22Rv1 (cell line): ENCODE measurements around the gene GUCY2D.
A peak's percentile ranks its signal among the peaks of the same experiment; 100 is the strongest.

Source experiments
- H3K27ac ChIP-seq: fragments of 450-650 bp; 2 replicates; pipeline ENCODE4 v1.5.1; 2017
- ZFX ChIP-seq: fragments of 450-650 bp; IDR thresholded peaks from 2 replicates; pipeline ENCODE4 v1.6.1; 2017; ENCODE audit warnings: antibody characterized with exemption, borderline replicate concordance
- TF ChIP-seq, protein P1 (sequence below): fragments of 450-650 bp; IDR thresholded peaks from 2 replicates; pipeline ENCODE4 v1.5.1; 2017; ENCODE audit warnings: mild to moderate bottlenecking

The GUCY2D gene

DNA sequence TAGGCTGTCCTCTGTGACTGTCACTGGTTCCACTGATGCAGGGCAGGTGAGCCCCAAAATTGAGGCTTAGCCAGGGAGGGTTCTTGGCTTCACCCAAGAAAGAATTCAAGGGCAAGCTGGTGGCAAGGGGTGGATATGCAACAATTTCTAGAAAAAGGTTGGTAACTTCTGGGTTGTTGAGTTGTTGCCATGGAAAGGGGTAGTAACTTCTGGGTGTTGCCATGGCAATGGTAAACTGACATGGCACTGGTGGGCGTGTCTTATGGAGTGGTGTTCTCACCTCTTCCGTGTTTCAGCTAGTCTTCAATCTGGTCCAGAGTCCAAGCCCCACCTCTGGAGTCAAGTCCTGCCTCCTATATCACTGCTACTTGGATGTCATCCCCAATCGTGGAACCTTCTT lies 9.5 kb upstream of the GUCY2D start:
- no peak overlapping the region for H3K27ac ChIP-seq

DNA sequence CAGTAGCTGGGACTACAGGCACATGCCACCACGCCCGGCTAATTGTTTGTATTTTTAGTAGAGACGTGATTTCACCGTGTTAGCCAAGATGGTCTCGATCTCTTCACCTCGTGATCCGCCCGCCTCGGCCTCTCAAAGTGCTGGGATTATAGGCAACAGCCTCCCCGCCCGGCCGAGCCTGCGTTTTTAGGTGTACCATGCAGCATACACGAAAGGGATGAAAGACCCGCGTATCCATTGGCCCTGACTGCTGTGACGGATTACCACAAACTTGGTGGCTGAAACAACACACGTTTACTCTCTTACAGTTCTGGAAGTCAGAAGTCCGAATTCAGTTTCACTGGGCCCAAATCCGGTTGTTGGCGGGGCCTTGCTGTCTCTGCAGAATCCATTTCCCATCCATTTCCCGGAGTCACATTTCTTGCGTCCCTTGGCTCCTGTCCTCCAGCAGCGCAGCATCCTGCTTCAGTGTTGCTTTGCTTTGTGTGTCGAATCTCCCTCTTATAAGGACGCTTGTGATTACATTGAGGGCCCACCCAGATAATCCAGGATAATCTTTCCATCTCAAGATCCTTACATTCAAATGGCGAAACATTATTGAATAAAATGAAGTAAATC lies 8.3 kb upstream of the GUCY2D start:
- TF ChIP-seq ZFX = no peak
- TF ChIP-seq, protein P1, sequence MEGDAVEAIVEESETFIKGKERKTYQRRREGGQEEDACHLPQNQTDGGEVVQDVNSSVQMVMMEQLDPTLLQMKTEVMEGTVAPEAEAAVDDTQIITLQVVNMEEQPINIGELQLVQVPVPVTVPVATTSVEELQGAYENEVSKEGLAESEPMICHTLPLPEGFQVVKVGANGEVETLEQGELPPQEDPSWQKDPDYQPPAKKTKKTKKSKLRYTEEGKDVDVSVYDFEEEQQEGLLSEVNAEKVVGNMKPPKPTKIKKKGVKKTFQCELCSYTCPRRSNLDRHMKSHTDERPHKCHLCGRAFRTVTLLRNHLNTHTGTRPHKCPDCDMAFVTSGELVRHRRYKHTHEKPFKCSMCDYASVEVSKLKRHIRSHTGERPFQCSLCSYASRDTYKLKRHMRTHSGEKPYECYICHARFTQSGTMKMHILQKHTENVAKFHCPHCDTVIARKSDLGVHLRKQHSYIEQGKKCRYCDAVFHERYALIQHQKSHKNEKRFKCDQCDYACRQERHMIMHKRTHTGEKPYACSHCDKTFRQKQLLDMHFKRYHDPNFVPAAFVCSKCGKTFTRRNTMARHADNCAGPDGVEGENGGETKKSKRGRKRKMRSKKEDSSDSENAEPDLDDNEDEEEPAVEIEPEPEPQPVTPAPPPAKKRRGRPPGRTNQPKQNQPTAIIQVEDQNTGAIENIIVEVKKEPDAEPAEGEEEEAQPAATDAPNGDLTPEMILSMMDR = no peak
- no peak overlapping the region for H3K27ac ChIP-seq

More for the DNA sequence above, 9.5 kb upstream of the GUCY2D start:
- TF ChIP-seq, protein P1 = no peak
- TF ChIP-seq ZFX = no peak

DNA sequence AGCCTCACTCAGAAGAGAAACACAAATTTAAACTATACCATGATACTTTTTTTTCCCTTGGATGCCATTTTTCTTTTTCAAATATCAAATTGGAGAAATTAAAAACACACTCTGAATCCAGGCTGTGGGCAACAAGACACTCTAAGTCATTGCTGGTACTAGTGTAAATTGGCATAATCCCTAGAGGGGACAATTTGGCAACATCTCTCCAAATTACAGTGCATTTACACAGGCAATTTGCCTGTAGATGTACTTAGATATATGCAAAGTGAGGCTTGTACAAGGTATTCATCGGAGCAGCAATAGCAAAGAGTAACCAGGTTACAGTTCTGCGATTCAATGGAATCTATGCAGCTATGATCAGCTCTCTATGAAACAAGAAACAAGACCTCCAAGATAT lies 6.7 kb upstream of the GUCY2D start:
- TF ChIP-seq, protein P1 = no peak
- TF ChIP-seq ZFX = no peak
- no peak overlapping the region for H3K27ac ChIP-seq

DNA sequence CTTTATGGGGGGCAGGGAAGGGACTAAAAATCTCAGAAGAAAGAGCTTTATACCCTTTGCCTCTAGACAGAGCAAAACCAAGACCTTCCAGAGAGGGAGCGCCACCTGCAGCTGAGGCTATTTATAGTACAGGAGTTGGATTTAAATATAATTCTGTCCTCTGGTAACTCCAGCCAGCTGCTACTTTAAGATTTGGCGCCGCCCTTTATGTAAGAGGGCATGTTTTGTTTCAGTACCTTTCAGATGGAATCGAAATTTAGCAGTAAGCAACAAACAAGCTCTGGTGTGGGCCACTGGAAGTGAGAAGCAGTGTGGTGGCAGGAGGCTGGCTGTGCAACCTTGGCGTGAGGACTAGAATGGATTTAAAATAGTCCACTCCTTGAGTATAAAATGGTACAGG lies 5.2 kb upstream of the GUCY2D start:
- TF ChIP-seq, protein P1 = peak; percentile 83
- no peak for TF ChIP-seq ZFX
- peak overlapping the region; percentile 24 for H3K27ac ChIP-seq

DNA sequence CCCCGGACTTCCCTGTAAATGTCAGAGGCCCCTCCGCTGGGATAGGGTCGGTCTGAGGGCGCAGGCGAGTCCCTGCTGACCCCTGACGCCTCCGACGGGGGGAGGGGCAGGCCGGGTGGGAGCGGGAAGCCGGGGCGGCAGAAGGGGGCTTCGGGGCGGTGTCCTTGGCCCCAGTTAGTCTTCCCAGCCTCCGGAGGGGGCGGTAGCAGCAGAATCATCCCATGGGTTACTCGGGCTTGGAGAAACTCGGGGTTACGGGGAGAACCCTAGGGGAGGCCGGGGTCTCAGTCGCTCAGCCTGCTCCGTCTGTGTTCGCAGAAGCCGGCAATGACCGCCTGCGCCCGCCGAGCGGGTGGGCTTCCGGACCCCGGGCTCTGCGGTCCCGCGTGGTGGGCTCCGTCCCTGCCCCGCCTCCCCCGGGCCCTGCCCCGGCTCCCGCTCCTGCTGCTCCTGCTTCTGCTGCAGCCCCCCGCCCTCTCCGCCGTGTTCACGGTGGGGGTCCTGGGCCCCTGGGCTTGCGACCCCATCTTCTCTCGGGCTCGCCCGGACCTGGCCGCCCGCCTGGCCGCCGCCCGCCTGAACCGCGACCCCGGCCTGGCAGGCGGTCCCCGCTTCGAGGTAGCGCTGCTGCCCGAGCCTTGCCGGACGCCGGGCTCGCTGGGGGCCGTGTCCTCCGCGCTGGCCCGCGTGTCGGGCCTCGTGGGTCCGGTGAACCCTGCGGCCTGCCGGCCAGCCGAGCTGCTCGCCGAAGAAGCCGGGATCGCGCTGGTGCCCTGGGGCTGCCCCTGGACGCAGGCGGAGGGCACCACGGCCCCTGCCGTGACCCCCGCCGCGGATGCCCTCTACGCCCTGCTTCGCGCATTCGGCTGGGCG lies 542 bp downstream of the GUCY2D start:
- TF ChIP-seq, protein P1 = no peak
- TF ChIP-seq ZFX = no peak
- no peak overlapping the region for H3K27ac ChIP-seq

DNA sequence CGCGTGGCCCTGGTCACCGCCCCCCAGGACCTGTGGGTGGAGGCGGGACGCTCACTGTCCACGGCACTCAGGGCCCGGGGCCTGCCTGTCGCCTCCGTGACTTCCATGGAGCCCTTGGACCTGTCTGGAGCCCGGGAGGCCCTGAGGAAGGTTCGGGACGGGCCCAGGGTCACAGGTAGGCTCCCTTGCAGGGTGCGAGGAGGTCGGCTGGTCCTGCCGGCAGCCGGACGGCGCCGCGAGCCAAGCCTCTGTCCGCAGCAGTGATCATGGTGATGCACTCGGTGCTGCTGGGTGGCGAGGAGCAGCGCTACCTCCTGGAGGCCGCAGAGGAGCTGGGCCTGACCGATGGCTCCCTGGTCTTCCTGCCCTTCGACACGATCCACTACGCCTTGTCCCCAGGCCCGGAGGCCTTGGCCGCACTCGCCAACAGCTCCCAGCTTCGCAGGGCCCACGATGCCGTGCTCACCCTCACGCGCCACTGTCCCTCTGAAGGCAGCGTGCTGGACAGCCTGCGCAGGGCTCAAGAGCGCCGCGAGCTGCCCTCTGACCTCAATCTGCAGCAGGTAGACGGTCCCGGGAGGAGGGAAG lies 1.3 kb downstream of the GUCY2D start:
- no peak overlapping the region for H3K27ac ChIP-seq
- TF ChIP-seq, protein P1 = no peak
- TF ChIP-seq ZFX = no peak
